Activated CD8-positive, alpha-beta memory T cell treated with anti-CD3 and anti-CD28 coated beads, Interleukin-2, amount 50 U/mL, for 1 hour (primary cell): ENCODE data around the gene RAMACL.

Experiments
- DNase-seq: peaks from one replicate; pipeline ENCODE4 v3.0.0-alpha.2; 2020; ENCODE audit errors: extremely low read depth

Gene RAMACL

DNA sequence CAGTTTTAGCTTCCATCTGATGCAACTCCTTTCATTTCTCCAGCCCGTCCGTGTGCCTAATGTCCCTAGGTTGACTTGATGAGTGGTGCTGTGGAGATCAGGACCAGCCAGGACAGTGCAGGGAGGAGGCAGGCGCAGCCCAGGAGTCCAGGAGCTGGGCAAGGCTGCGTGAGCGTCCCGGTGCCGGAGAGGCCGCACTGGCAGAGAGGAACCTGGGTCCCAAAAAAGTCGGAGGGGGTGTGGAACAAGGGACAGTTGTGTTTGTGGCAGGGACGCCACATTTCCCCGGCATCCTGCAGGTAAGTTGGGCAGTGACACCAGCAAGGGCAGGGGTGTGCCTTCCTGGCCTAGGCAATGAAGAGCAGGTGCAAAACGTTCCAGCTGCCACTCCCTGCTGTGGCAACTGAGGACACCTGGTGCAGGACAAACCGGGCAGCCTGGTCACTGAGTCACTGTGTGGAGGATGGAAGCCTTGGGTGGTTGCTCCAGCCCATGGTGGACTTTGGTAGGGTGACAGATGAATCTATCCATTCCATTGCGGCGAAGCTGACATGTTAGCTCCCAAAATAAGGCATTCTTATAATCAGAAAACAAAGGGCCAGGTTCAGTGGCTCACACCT, 53.2 kb downstream of the RAMACL start:
- no peak for DNase-seq
